Uterus (tissue), 4 donors: ENCODE results near the gene SESN3. TPM values are rescaled to one million over a fixed set of nuclear protein-coding genes. Genes with fewer than 3 reads are reported as not detected.

Source experiments
- DNase-seq, 2 donors: peaks; one replicate each; pipeline ENCODE4 v3.0.0-alpha.2; 2019 to 2020
- H3K27ac ChIP-seq, 2 donors: fragments of 200-600 bp; sonication (generic); 1 replicate in 1 of 2; 2 replicates in 1 of 2; pipeline ENCODE4 v1.5.1; 2016 to 2018
- H3K27me3 ChIP-seq, 2 donors: fragments of 200-600 bp; sonication (generic); one replicate each; pipeline ENCODE4 v1.5.1; 2018 to 2019; ENCODE audit warnings: control low read depth in 1 of 2
- H3K36me3 ChIP-seq, 2 donors: fragments of 200-600 bp; sonication (generic); one replicate each; pipeline ENCODE4 v1.5.1; 2019; ENCODE audit warnings: control low read depth in 1 of 2
- H3K4me1 ChIP-seq, 2 donors: fragments of 200-600 bp; sonication (generic); one replicate each; pipeline ENCODE4 v1.5.1; 2018 to 2019; ENCODE audit warnings: control low read depth in 1 of 2
- H3K4me3 ChIP-seq, 2 donors: fragments of 200-600 bp; sonication (generic); 1 replicate in 1 of 2; 2 replicates in 1 of 2; pipeline ENCODE4 v1.5.1; 2018 to 2019; ENCODE audit warnings: mild to moderate bottlenecking in 1 of 2
- H3K9me3 ChIP-seq, 2 donors: fragments of 200-600 bp; sonication (generic); one replicate each; pipeline ENCODE4 v1.5.1; 2019; ENCODE audit warnings: control low read depth in 1 of 2
- CTCF ChIP-seq, 4 experiments: fragments of 200-600 bp in 2 of 4; fragments of 450-650 bp in 2 of 4; sonication (generic) in 2 of 4; IDR thresholded peaks; one replicate each; pipeline ENCODE4 v1.5.1; 2016 to 2019; ENCODE audit warnings: antibody characterized with exemption in 4 of 4, mild to moderate bottlenecking in 2 of 4, moderate library complexity in 1 of 4
- POLR2A ChIP-seq, 2 donors: fragments of 450-650 bp; IDR thresholded peaks; one replicate each; pipeline ENCODE4 v1.6.1; 2016; ENCODE audit warnings: antibody characterized with exemption in 2 of 2, mild to moderate bottlenecking in 1 of 2, moderate library complexity in 1 of 2
- intact Hi-C: fragments of 100-400 bp; cut with DNase I; formaldehyde crosslinking; loops from one replicate; pipeline ENCODE4 v1.15.1; 2023; ENCODE audit warnings: low total_unique reads
- total RNA-seq, 4 donors: library from RNA; depleted of rRNA in 3 of 4; stranded (reverse); fragments of >200 nt in 3 of 4; gene quantifications; one replicate each; pipeline versions ENCODE4 v1.1.0 to v1.2.4, GENCODE V29; 2014 to 2023
- donor health status: DM: yes; HTN: yes; CAD: no.

The SESN3 gene
- total RNA-seq, 4 donors from 2014 or later = 19.7 to 188 (median 39.3) TPM

GRCh38 chr11:95170294-95170693, 60.7 kb downstream of the SESN3 start:
- TF ChIP-seq CTCF (IDR thresholded peaks at IDR 0.05) = no peak
- no peak for TF ChIP-seq POLR2A (IDR thresholded peaks at IDR 0.05)
- Histone ChIP-seq H3K4me1 (no peaks in the 10 kb centered on the region), H3K27me3 (no peaks in the 10 kb centered on the region), H3K4me3 (no peak overlapping the region), H3K9me3 (no peaks in the 10 kb centered on the region), H3K27ac (no peak overlapping the region), H3K36me3 (no peaks in the 10 kb centered on the region)
- no peak for DNase-seq
- intact Hi-C loops = no loop called here

- no peak overlapping the region for H3K4me3 ChIP-seq
- TF ChIP-seq POLR2A (IDR thresholded peaks at IDR 0.05) (no peak), CTCF (IDR thresholded peaks at IDR 0.05) (no peak)
- no peaks in the 10 kb centered on the region for H3K9me3 ChIP-seq
- no peak overlapping the region for H3K27ac ChIP-seq
- DNase-seq = no peak
- H3K4me1 ChIP-seq = no peaks in the 10 kb centered on the region
- no peaks in the 10 kb centered on the region for H3K36me3 ChIP-seq
- H3K27me3 ChIP-seq = no peaks in the 10 kb centered on the region
- intact Hi-C loops = no loop called here
These were observed 64.2 kb downstream of the SESN3 start for GRCh38 chr11:95166781-95167180.

- Histone ChIP-seq H3K4me3 (no peak overlapping the region), H3K27ac (no peak overlapping the region), H3K27me3 (no peaks in the 10 kb centered on the region), H3K36me3 (no peaks in the 10 kb centered on the region), H3K9me3 (no peaks in the 10 kb centered on the region), H3K4me1 (no peaks in the 10 kb centered on the region)
- no peak for DNase-seq
- no peak for TF ChIP-seq POLR2A (IDR thresholded peaks at IDR 0.05)
- TF ChIP-seq CTCF (IDR thresholded peaks at IDR 0.05) = no peak
- intact Hi-C loops = no loop called here
These were observed 65.4 kb downstream of the SESN3 start for GRCh38 chr11:95165638-95166037.

- Histone ChIP-seq H3K27me3 (no peaks in the 10 kb centered on the region), H3K27ac (no peak overlapping the region), H3K4me1 (no peaks in the 10 kb centered on the region), H3K4me3 (no peak overlapping the region), H3K36me3 (no peaks in the 10 kb centered on the region), H3K9me3 (no peaks in the 10 kb centered on the region)
- intact Hi-C loops = no loop called here
- DNase-seq = no peak
- no peak for TF ChIP-seq POLR2A (IDR thresholded peaks at IDR 0.05)
- TF ChIP-seq CTCF (IDR thresholded peaks at IDR 0.05) = no peak
These were observed 67.9 kb downstream of the SESN3 start for GRCh38 chr11:95163106-95163505.

- Histone ChIP-seq H3K36me3 (no peaks in the 10 kb centered on the region), H3K27me3 (no peaks in the 10 kb centered on the region), H3K9me3 (no peaks in the 10 kb centered on the region), H3K4me3 (no peak overlapping the region), H3K4me1 (peaks cover 4 to 10% of the 10 kb centered on the region in 2 donors), H3K27ac (no peak overlapping the region)
- TF ChIP-seq POLR2A (IDR thresholded peaks at IDR 0.05) = no peak
- no peak for TF ChIP-seq CTCF (IDR thresholded peaks at IDR 0.05)
- no peak for DNase-seq
- intact Hi-C loops = no loop called here
These were observed 69.8 kb downstream of the SESN3 start for GRCh38 chr11:95161248-95161647.
